ENCODE results near the gene SLC36A2. TPM values are rescaled to one million over a fixed set of nuclear protein-coding genes. Genes with fewer than 3 reads are reported as not detected.

The SLC36A2 gene
- total and polyA plus RNA-seq, 2 donors (not counting 1 experiment from before 2014, with no cell fraction given): not detected

- Histone ChIP-seq H3K36me3 (ENCODE audit: control insufficient read depth, insufficient read depth, low read length) (no peaks in the 10 kb centered on the region), H3K4me1 (ENCODE audit: control insufficient read depth, extremely low read depth, insufficient read depth, low read length) (no peaks in the 10 kb centered on the region), H4K20me1 (ENCODE audit: control insufficient read depth, extremely low read depth, insufficient read depth, low read length) (no peaks in the 10 kb centered on the region), H3K4me3 (replicated peaks in 1 of 4; ENCODE audit: control extremely low read depth in 1 of 4, insufficient read depth in 1 of 4, low read depth in 3 of 4, low read length in 4 of 4) (no peak overlapping the region), H3K79me2 (ENCODE audit: control insufficient read depth, insufficient read depth, low read length) (no peaks in the 10 kb centered on the region), H3K4me2 (ENCODE audit: extremely low read depth, insufficient read depth, low read length) (no peak overlapping the region), H3K27ac (ENCODE audit: insufficient read depth, low read length) (no peak overlapping the region), H3K27me3 (ENCODE audit: control insufficient read depth, insufficient read depth, low read length) (peaks cover 3% of the 10 kb centered on the region), H3K9me3 (ENCODE audit: control insufficient read depth, insufficient read depth, low read depth, low read length) (no peaks in the 10 kb centered on the region), H2AFZ (ENCODE audit: low read length) (no peak overlapping the region), H3K9ac (ENCODE audit: insufficient read depth, low read length) (no peak overlapping the region)
- DNase-seq (ENCODE audit: low read depth in 2 of 2): no peak
- TF ChIP-seq CTCF (conservative IDR thresholded peaks at IDR 0.05 in 1 of 2, IDR thresholded peaks at IDR 0.05 in 1 of 2; ENCODE audit: low read depth in 1 of 2, low read length in 2 of 2) (no peak), EZH2 (IDR thresholded peaks at IDR 0.05; ENCODE audit: low read length, missing control alignments) (no peak)
Measured at GRCh38 chr5:151281001-151281639, 66.2 kb downstream of the SLC36A2 start.

GRCh38 chr5:151280443-151280842 is 66.9 kb downstream of the SLC36A2 start:
- peaks cover 3% of the 10 kb centered on the region for H3K27me3 ChIP-seq (ENCODE audit: control insufficient read depth, insufficient read depth, low read length)
- H3K79me2 ChIP-seq (ENCODE audit: control insufficient read depth, insufficient read depth, low read length): no peaks in the 10 kb centered on the region
- no peak for DNase-seq (ENCODE audit: low read depth in 2 of 2)
- H3K4me3 ChIP-seq (replicated peaks in 1 of 4; ENCODE audit: control extremely low read depth in 1 of 4, insufficient read depth in 1 of 4, low read depth in 3 of 4, low read length in 4 of 4): no peak overlapping the region
- no peaks in the 10 kb centered on the region for H3K9me3 ChIP-seq (ENCODE audit: control insufficient read depth, insufficient read depth, low read depth, low read length)
- no peaks in the 10 kb centered on the region for H4K20me1 ChIP-seq (ENCODE audit: control insufficient read depth, extremely low read depth, insufficient read depth, low read length)
- H3K9ac ChIP-seq (ENCODE audit: insufficient read depth, low read length): no peak overlapping the region
- H3K4me2 ChIP-seq (ENCODE audit: extremely low read depth, insufficient read depth, low read length): no peak overlapping the region
- H2AFZ ChIP-seq (ENCODE audit: low read length): no peak overlapping the region
- no peaks in the 10 kb centered on the region for H3K4me1 ChIP-seq (ENCODE audit: control insufficient read depth, extremely low read depth, insufficient read depth, low read length)
- no peak for TF ChIP-seq EZH2 (IDR thresholded peaks at IDR 0.05; ENCODE audit: low read length, missing control alignments)
- TF ChIP-seq CTCF (conservative IDR thresholded peaks at IDR 0.05 in 1 of 2, IDR thresholded peaks at IDR 0.05 in 1 of 2; ENCODE audit: low read depth in 1 of 2, low read length in 2 of 2): no peak
- H3K27ac ChIP-seq (ENCODE audit: insufficient read depth, low read length): no peak overlapping the region
- H3K36me3 ChIP-seq (ENCODE audit: control insufficient read depth, insufficient read depth, low read length): no peaks in the 10 kb centered on the region

DNA sequence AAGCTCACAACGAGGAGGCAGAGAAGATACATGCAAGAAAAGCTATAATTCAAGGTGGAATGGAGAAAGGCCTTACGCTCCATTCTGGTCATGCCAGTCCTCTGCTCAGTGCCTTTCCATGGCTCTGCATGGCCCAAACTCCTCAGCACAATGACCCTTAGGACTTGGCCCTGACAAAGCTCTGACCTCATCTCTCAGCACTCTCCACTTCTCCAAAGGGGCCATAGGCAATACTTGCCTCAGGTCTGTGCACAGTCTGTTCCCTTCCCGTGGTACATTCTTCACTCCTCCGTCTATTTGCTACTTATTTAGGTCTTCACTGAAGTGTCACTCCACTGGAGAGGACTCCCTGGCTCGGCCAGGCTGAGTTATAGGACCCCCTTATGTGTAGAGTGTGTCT is 68.5 kb downstream of the SLC36A2 start:
- H3K4me3 ChIP-seq (replicated peaks in 1 of 4; ENCODE audit: control extremely low read depth in 1 of 4, insufficient read depth in 1 of 4, low read depth in 3 of 4, low read length in 4 of 4): no peak overlapping the region
- H3K27ac ChIP-seq (ENCODE audit: insufficient read depth, low read length): no peak overlapping the region
- H4K20me1 ChIP-seq (ENCODE audit: control insufficient read depth, extremely low read depth, insufficient read depth, low read length): no peaks in the 10 kb centered on the region
- peaks cover 2% of the 10 kb centered on the region for H3K27me3 ChIP-seq (ENCODE audit: control insufficient read depth, insufficient read depth, low read length)
- DNase-seq (ENCODE audit: low read depth in 2 of 2): no peak
- no peaks in the 10 kb centered on the region for H3K9me3 ChIP-seq (ENCODE audit: control insufficient read depth, insufficient read depth, low read depth, low read length)
- H3K4me2 ChIP-seq (ENCODE audit: extremely low read depth, insufficient read depth, low read length): no peak overlapping the region
- no peaks in the 10 kb centered on the region for H3K36me3 ChIP-seq (ENCODE audit: control insufficient read depth, insufficient read depth, low read length)
- TF ChIP-seq EZH2 (IDR thresholded peaks at IDR 0.05; ENCODE audit: low read length, missing control alignments): no peak
- H3K9ac ChIP-seq (ENCODE audit: insufficient read depth, low read length): no peak overlapping the region
- no peak overlapping the region for H2AFZ ChIP-seq (ENCODE audit: low read length)
- H3K4me1 ChIP-seq (ENCODE audit: control insufficient read depth, extremely low read depth, insufficient read depth, low read length): no peaks in the 10 kb centered on the region
- no peaks in the 10 kb centered on the region for H3K79me2 ChIP-seq (ENCODE audit: control insufficient read depth, insufficient read depth, low read length)
